Mucosa of stomach (tissue), 1 donor: Measurements from ENCODE around the gene NUDT12.

Experiments used
- H3K27me3 ChIP-seq: one replicate; pipeline ENCODE4 v1.7.0; 2013; ENCODE audit warnings: mild to moderate bottlenecking, low read length; ENCODE audit not compliant: control insufficient read depth, insufficient read depth
- H3K36me3 ChIP-seq: one replicate; pipeline ENCODE4 v1.7.0; 2013; ENCODE audit warnings: low read length; ENCODE audit not compliant: control insufficient read depth, insufficient read depth
- H3K4me1 ChIP-seq: one replicate; pipeline ENCODE4 v1.7.0; 2013; ENCODE audit warnings: mild to moderate bottlenecking, low read length; ENCODE audit not compliant: control insufficient read depth, insufficient read depth
- H3K4me3 ChIP-seq: one replicate; pipeline ENCODE4 v1.7.0; 2013; ENCODE audit warnings: low read length
- H3K9ac ChIP-seq: one replicate; pipeline ENCODE4 v1.7.0; 2013; ENCODE audit warnings: mild to moderate bottlenecking, low read length, moderate library complexity
- H3K9me3 ChIP-seq: one replicate; pipeline ENCODE4 v1.7.0; 2013; ENCODE audit warnings: mild to moderate bottlenecking, low read length, moderate library complexity; ENCODE audit not compliant: control insufficient read depth
- donor health status: Pancreatic carcinoma.

The NUDT12 gene

GRCh38 chr5:103510851-103511553 is 51.6 kb downstream of the NUDT12 start:
- no peak overlapping the region for H3K4me3 ChIP-seq
- peaks cover 4% of the 10 kb centered on the region for H3K4me1 ChIP-seq
- H3K27me3 ChIP-seq, result no peaks in the 10 kb centered on the region
- no peaks in the 10 kb centered on the region for H3K36me3 ChIP-seq
- no peaks in the 10 kb centered on the region for H3K9me3 ChIP-seq
- no peak overlapping the region for H3K9ac ChIP-seq

GRCh38 chr5:103505581-103506305 is 56.8 kb downstream of the NUDT12 start:
- Histone ChIP-seq H3K4me3 (no peak overlapping the region), H3K9me3 (no peaks in the 10 kb centered on the region), H3K4me1 (peaks cover 8% of the 10 kb centered on the region), H3K36me3 (no peaks in the 10 kb centered on the region), H3K9ac (no peak overlapping the region), H3K27me3 (no peaks in the 10 kb centered on the region)

- H3K36me3 ChIP-seq, result no peaks in the 10 kb centered on the region
- H3K4me1 ChIP-seq, result peaks cover 10% of the 10 kb centered on the region
- H3K27me3 ChIP-seq, result no peaks in the 10 kb centered on the region
Measured at GRCh38 chr5:103503066-103503465, 59.5 kb downstream of the NUDT12 start.

GRCh38 chr5:103502662-103503061 is 59.9 kb downstream of the NUDT12 start:
- Histone ChIP-seq H3K9ac (no peak overlapping the region), H3K9me3 (no peaks in the 10 kb centered on the region), H3K4me1 (peaks cover 10% of the 10 kb centered on the region), H3K4me3 (no peak overlapping the region), H3K27me3 (no peaks in the 10 kb centered on the region), H3K36me3 (no peaks in the 10 kb centered on the region)

More at GRCh38 chr5:103503066-103503465, 59.5 kb downstream of the NUDT12 start:
- no peaks in the 10 kb centered on the region for H3K9me3 ChIP-seq
- H3K9ac ChIP-seq, result no peak overlapping the region
- no peak overlapping the region for H3K4me3 ChIP-seq
